Measurements from ENCODE around the gene KIAA0319L. TPM values are rescaled to one million over a fixed set of nuclear protein-coding genes. Genes with fewer than 3 reads are reported as not detected.
A peak's percentile ranks its signal among the peaks of the same experiment; 100 is the strongest.

KIAA0319L gene
- total and polyA plus RNA-seq, 12 donors = 26.5 to 278 (median 76.8) TPM

GRCh38 chr1:35592991-35593769, 36.0 kb upstream of the KIAA0319L start:
- WGBS, 4 donors = 56 to 82% (median 63%) methylated on average over 6 to 8 of the region's 8 CpGs
- DNase-seq = peak in 1 of 7 donors; percentile 14
- Histone ChIP-seq H3K9me3 (replicated peaks in 1 of 3) (no peaks in the 10 kb centered on the region), H3K36me3 (replicated peaks in 1 of 2) (no peaks in the 10 kb centered on the region), H3K27me3 (no peaks in the 10 kb centered on the region), H3K4me3 (no peak overlapping the region), H3K4me1 (replicated peaks in 1 of 2) (no peaks in the 10 kb centered on the region), H3K27ac (no peak overlapping the region)
- intact Hi-C loops (cut with DNase I) = no loop called here
- TF ChIP-seq, protein P1, sequence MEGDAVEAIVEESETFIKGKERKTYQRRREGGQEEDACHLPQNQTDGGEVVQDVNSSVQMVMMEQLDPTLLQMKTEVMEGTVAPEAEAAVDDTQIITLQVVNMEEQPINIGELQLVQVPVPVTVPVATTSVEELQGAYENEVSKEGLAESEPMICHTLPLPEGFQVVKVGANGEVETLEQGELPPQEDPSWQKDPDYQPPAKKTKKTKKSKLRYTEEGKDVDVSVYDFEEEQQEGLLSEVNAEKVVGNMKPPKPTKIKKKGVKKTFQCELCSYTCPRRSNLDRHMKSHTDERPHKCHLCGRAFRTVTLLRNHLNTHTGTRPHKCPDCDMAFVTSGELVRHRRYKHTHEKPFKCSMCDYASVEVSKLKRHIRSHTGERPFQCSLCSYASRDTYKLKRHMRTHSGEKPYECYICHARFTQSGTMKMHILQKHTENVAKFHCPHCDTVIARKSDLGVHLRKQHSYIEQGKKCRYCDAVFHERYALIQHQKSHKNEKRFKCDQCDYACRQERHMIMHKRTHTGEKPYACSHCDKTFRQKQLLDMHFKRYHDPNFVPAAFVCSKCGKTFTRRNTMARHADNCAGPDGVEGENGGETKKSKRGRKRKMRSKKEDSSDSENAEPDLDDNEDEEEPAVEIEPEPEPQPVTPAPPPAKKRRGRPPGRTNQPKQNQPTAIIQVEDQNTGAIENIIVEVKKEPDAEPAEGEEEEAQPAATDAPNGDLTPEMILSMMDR (IDR thresholded peaks at IDR 0.05) = no peak
- TF ChIP-seq POLR2A (IDR thresholded peaks at IDR 0.05) = no peak

- no peaks in the 10 kb centered on the region for H3K4me1 ChIP-seq (replicated peaks in 1 of 2)
- intact Hi-C loops (cut with DNase I) = no loop called here
- no peaks in the 10 kb centered on the region for H3K9me3 ChIP-seq (replicated peaks in 1 of 3)
- H3K36me3 ChIP-seq (replicated peaks in 1 of 2) = no peaks in the 10 kb centered on the region
- H3K27me3 ChIP-seq = no peaks in the 10 kb centered on the region
- H3K4me3 ChIP-seq = no peak overlapping the region
- TF ChIP-seq POLR2A (IDR thresholded peaks at IDR 0.05) = no peak
- TF ChIP-seq, protein P1 (IDR thresholded peaks at IDR 0.05) = no peak
- DNase-seq = peak in 1 of 7 donors; percentile 24
- no peak overlapping the region for H3K27ac ChIP-seq
- WGBS, 4 donors = 91 to 96% (median 92%) methylated on average over 8 of the region's 8 CpGs
Measured at GRCh38 chr1:35591211-35591610, 34.0 kb upstream of the KIAA0319L start.

GRCh38 chr1:35590476-35591040, 33.4 kb upstream of the KIAA0319L start:
- no peaks in the 10 kb centered on the region for H3K36me3 ChIP-seq (replicated peaks in 1 of 2)
- H3K9me3 ChIP-seq (replicated peaks in 1 of 3) = no peaks in the 10 kb centered on the region
- H3K4me1 ChIP-seq (replicated peaks in 1 of 2) = no peaks in the 10 kb centered on the region
- no peak overlapping the region for H3K27ac ChIP-seq
- WGBS, 4 donors = 92 to 94% (median 93%) methylated on average over 13 to 25 of the region's 25 CpGs
- peak in 1 of 7 donors; percentile 21 for DNase-seq
- no peak for TF ChIP-seq POLR2A (IDR thresholded peaks at IDR 0.05)
- TF ChIP-seq, protein P1 (IDR thresholded peaks at IDR 0.05) = no peak
- intact Hi-C loops (cut with DNase I) = no loop called here
- H3K4me3 ChIP-seq = no peak overlapping the region
- H3K27me3 ChIP-seq = no peaks in the 10 kb centered on the region

- Histone ChIP-seq H3K4me3 (no peak overlapping the region), H3K27me3 (no peaks in the 10 kb centered on the region), H3K36me3 (replicated peaks in 1 of 2) (no peaks in the 10 kb centered on the region), H3K27ac (no peak overlapping the region), H3K9me3 (replicated peaks in 1 of 3) (no peaks in the 10 kb centered on the region), H3K4me1 (replicated peaks in 1 of 2) (no peaks in the 10 kb centered on the region)
- intact Hi-C loops (cut with DNase I) = no loop called here
- peak in 1 of 7 donors; percentile 18 for DNase-seq
- WGBS, 4 donors = 96 to 97% (median 96%) methylated on average over 14 to 15 of the region's 15 CpGs
- TF ChIP-seq, protein P1 (IDR thresholded peaks at IDR 0.05) = no peak
- no peak for TF ChIP-seq POLR2A (IDR thresholded peaks at IDR 0.05)
Measured at GRCh38 chr1:35589516-35590427, 32.6 kb upstream of the KIAA0319L start.
